K562 (cell line): ENCODE data around the gene NOSTRIN. TPM values are rescaled to one million over a fixed set of nuclear protein-coding genes. Genes with fewer than 3 reads are reported as not detected.

Experiments
- ASH1L ChIP-seq: fragments of 450-650 bp; IDR thresholded peaks from 2 replicates; pipeline ENCODE4 v1.6.1; 2018; ENCODE audit warnings: borderline replicate concordance, mild to moderate bottlenecking, low read depth; ENCODE audit not compliant: partially characterized antibody
- CXXC5 ChIP-seq: fragments of 250-450 bp; sonication (Bioruptor Pico); IDR thresholded peaks from 2 replicates; pipeline ENCODE4 v1.8.0; 2022; ENCODE audit warnings: inconsistent platforms, mild to moderate bottlenecking, moderate library complexity
- ELF2 ChIP-seq: fragments of 250-450 bp; sonication (Bioruptor Pico); IDR thresholded peaks from 2 replicates; pipeline ENCODE4 v1.5.0; 2021; ENCODE audit warnings: mild to moderate bottlenecking
- ETV5 ChIP-seq: sonication (generic); formaldehyde crosslinking; IDR thresholded peaks from 2 replicates; pipeline ENCODE4 v1.4.0; 2020; ENCODE audit warnings: low read depth, mild to moderate bottlenecking, missing genetic modification reagents
- EZH2 ChIP-seq: IDR thresholded peaks from 2 replicates; pipeline ENCODE4 v1.6.1; 2012; ENCODE audit warnings: low read depth, mild to moderate bottlenecking, inconsistent platforms, low read length, borderline replicate concordance
- KDM2B ChIP-seq: fragments of 250-450 bp; sonication (Bioruptor Pico); IDR thresholded peaks from 2 replicates; pipeline ENCODE4 v1.8.0; 2021; ENCODE audit warnings: mild to moderate bottlenecking, moderate library complexity
- MBD2 ChIP-seq: sonication (generic); IDR thresholded peaks from 2 replicates; pipeline ENCODE4 v1.6.1; 2016; ENCODE audit warnings: low read depth, borderline replicate concordance
- MEF2A ChIP-seq: IDR thresholded peaks from 2 replicates; pipeline ENCODE4 v1.6.1; 2011; ENCODE audit warnings: low read depth, mild to moderate bottlenecking, low read length, moderate library complexity; ENCODE audit not compliant: control insufficient read depth
- NBN ChIP-seq: fragments of 450-650 bp; IDR thresholded peaks from 2 replicates; pipeline ENCODE4 v1.6.1; 2016; ENCODE audit warnings: low read depth, mild to moderate bottlenecking
- POLR2A ChIP-seq: fragments of 450-650 bp; conservative IDR thresholded peaks from 2 replicates; pipeline ENCODE4 v1.6.1; 2016
- RBM34 ChIP-seq: fragments of 200-400 bp; formaldehyde crosslinking; IDR thresholded peaks from 2 replicates; pipeline ENCODE4 v1.6.1; 2018; ENCODE audit warnings: low read length, borderline replicate concordance; ENCODE audit not compliant: insufficient read depth
- SRSF1 ChIP-seq: fragments of 200-400 bp; formaldehyde crosslinking; IDR thresholded peaks from 2 replicates; pipeline ENCODE4 v1.6.1; 2017; ENCODE audit warnings: mild to moderate bottlenecking, low read depth, low read length, moderate library complexity
- ZNF134 ChIP-seq: fragments of 250-450 bp; sonication (Bioruptor Pico); conservative IDR thresholded peaks from 2 replicates; pipeline ENCODE4 v1.4.0; 2020
- ZNF655 ChIP-seq: fragments of 250-450 bp; sonication (Bioruptor Pico); IDR thresholded peaks from 2 replicates; pipeline ENCODE4 v1.5.0; 2021
- ZSCAN32 ChIP-seq: fragments of 450-650 bp; formaldehyde crosslinking; IDR thresholded peaks from 2 replicates; pipeline ENCODE4 v1.4.0; 2020; ENCODE audit warnings: mild to moderate bottlenecking, moderate library complexity
- polyA plus RNA-seq, 8 experiments: library from polyadenylated mRNA; depleted of rRNA in 4 of 8; stranded (reverse) in 5 of 8; unstranded in 3 of 8; fragments of >200 nt; fragmentation: Nextera tagmentation in 2 of 8; fragmentation: Illumina TruSeq in 1 of 8; extraction: Ambion mirVana in 2 of 8; extraction: Trizol in 1 of 8; gene quantifications; 2 replicates each; pipeline versions ENCODE4 v1.2.1 to v1.2.3, GENCODE V29; 2011 to 2014; ENCODE audit warnings: inconsistent platforms in 1 of 8, missing spikeins in 1 of 8
- total RNA-seq, 7 experiments: library from RNA; depleted of rRNA in 6 of 7; stranded (reverse); fragments of >200 nt in 6 of 7; fragmentation: Illumina TruSeq in 2 of 7; extraction: Trizol in 2 of 7; gene quantifications; 2 replicates each; pipeline versions ENCODE4 v1.2.1 to v1.2.3, GENCODE V29; 2011 to 2021; ENCODE audit warnings: low replicate concordance in 1 of 7
- TF ChIP-seq, protein P1 (sequence below), 2 experiments: fragments of 450-650 bp; formaldehyde crosslinking in 1 of 2; IDR thresholded peaks; 2 replicates each; pipeline versions ENCODE4 v1.4.0 to v1.6.1; 2014 to 2020; ENCODE audit warnings: mild to moderate bottlenecking in 2 of 2, borderline replicate concordance in 1 of 2, low read depth in 1 of 2

Gene NOSTRIN
- total and polyA plus RNA-seq, 9 of the 15 experiments (the other 6 are each of a cell fraction or from before 2014, with no cell fraction given) = 26.7 to 82.9 (median 56.3) TPM

DNA sequence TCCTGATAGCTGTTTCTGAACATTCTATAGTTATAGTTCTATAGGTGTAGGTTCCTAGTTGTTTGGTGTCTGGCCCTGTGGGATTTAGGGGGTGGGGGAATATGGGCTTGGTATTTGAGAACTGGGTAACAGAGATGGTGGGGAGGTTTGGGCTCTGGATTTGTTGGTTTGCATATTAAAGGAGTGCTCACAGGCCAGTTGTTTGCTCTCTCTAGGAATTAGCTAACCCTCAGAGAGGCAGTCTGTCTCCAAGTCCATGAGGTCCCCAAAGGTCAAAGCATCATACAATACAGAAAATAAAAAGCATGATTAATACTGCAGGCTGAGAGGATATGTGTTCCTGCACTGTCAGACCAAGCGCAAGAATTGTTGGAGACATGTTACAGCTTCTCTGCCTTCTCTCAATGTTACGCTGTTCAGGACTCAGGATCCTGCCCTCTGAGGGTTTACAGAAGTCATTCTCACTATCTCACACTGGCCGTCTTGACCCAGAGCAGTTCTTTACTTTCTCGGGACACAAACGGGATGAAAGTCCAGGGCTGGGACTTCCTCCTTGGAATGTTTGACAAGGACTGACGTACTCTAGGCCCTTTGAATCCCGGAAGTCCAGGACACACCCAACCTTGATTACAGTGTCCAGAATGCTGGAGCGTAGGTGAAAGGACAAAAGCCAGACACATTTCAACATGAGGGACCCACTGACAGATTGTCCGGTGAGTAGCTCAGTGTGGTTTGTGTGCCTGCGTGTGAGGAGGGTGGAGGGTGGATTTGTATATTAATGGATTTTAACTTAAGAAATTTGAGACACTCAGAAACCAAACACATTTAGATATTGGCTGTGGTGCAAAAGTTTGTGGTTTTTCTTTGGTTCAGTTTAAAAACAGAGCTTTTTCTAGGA, at the start of gene NOSTRIN (continued):
- TF ChIP-seq CXXC5 (CRISPR knock-in tag) = peak; percentile 70
- TF ChIP-seq ASH1L = no peak
- TF ChIP-seq ETV5 (CRISPR knock-in tag) = peak; percentile 83
- TF ChIP-seq, protein P1, sequence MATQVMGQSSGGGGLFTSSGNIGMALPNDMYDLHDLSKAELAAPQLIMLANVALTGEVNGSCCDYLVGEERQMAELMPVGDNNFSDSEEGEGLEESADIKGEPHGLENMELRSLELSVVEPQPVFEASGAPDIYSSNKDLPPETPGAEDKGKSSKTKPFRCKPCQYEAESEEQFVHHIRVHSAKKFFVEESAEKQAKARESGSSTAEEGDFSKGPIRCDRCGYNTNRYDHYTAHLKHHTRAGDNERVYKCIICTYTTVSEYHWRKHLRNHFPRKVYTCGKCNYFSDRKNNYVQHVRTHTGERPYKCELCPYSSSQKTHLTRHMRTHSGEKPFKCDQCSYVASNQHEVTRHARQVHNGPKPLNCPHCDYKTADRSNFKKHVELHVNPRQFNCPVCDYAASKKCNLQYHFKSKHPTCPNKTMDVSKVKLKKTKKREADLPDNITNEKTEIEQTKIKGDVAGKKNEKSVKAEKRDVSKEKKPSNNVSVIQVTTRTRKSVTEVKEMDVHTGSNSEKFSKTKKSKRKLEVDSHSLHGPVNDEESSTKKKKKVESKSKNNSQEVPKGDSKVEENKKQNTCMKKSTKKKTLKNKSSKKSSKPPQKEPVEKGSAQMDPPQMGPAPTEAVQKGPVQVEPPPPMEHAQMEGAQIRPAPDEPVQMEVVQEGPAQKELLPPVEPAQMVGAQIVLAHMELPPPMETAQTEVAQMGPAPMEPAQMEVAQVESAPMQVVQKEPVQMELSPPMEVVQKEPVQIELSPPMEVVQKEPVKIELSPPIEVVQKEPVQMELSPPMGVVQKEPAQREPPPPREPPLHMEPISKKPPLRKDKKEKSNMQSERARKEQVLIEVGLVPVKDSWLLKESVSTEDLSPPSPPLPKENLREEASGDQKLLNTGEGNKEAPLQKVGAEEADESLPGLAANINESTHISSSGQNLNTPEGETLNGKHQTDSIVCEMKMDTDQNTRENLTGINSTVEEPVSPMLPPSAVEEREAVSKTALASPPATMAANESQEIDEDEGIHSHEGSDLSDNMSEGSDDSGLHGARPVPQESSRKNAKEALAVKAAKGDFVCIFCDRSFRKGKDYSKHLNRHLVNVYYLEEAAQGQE (IDR thresholded peaks at IDR 0.05; ENCODE audit: borderline replicate concordance) = no peak
- TF ChIP-seq, protein P1 (CRISPR knock-in tag; IDR thresholded peaks at IDR 0.05; ENCODE audit: low read depth) = 0 out of 2 replicates have a peak, but pooled peaks have one; percentile 43
- TF ChIP-seq POLR2A = peak; percentile 69
- no peak for TF ChIP-seq EZH2
- TF ChIP-seq KDM2B = no peak
- no peak; the same call in 1 of the 2 replicates for TF ChIP-seq MBD2
- TF ChIP-seq RBM34 = no peak
- 0 out of 2 replicates have a peak, but pooled peaks have one; percentile 3 for TF ChIP-seq ZSCAN32 (CRISPR knock-in tag)
- peak; percentile 57; the same call in 1 of the 2 replicates for TF ChIP-seq NBN
- no peak for TF ChIP-seq ZNF655 (CRISPR knock-in tag)
- no peak for TF ChIP-seq MEF2A
- TF ChIP-seq SRSF1 = no peak
- 0 out of 2 replicates have a peak, but pooled peaks have one; percentile 62 for TF ChIP-seq ELF2
- 0 out of 2 replicates have a peak, but pooled peaks have one; percentile 7 for TF ChIP-seq ZNF134 (CRISPR knock-in tag)
